ENCODE results near the gene CTNNA3.

CTNNA3 gene

DNA sequence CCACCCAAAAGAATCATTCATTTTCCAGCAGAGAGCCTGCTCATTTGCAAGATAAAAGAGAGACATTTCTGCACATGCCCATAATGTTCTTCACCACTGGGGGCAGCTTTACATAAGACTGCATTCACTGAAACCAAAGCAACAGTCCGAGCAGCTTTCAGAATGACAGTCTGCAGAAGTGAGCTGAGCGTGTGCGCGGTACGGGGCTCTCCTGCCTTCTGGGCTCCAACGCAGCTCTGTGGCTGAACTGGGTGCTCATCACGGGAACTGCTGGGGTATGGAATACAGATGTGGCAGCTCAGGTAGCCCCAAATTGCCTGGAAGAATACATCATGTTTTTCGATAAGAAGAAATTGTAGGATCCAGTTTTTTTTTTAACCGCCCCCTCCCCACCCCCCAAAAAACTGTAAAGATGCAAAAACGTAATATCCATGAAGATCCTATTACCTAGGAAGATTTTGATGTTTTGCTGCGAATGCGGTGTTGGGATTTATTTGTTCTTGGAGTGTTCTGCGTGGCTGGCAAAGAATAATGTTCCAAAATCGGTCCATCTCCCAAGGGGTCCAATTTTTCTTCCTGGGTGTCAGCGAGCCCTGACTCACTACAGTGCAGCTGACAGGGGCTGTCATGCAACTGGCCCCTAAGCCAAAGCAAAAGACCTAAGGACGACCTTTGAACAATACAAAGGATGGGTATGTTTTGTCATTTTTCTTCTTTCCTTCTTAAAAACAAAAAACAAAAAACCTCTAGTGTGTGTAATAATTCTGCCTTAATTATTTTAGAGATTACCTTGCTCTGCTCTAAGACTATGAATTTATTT is 769.9 kb downstream of the CTNNA3 start, which contains the start of gene LRRTM3:
LRRTM3 (plus strand) TSS at position 141 of the 820 bp plus-strand sequence.
- peak; percentile 37 for DNase-seq

DNA sequence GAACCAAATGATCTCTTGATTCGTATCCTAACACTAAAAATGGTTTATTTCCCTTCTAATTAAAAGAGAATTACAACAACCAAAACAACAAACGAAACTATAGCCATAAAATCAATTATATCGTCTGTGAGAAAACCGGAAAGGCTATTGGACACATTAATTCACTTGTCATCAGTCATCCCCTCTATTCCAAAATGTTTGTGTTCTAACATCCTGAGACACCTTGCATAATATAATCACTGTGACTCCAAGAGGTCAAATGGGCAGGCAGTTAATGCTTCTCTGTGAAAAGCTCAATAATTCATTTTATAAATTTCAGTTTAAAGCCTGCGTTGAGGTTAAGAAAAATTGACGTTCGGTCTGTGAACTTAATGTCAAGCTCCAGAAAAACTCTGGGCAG is 770.6 kb downstream of the CTNNA3 start:
- DNase-seq, result no peak

DNA sequence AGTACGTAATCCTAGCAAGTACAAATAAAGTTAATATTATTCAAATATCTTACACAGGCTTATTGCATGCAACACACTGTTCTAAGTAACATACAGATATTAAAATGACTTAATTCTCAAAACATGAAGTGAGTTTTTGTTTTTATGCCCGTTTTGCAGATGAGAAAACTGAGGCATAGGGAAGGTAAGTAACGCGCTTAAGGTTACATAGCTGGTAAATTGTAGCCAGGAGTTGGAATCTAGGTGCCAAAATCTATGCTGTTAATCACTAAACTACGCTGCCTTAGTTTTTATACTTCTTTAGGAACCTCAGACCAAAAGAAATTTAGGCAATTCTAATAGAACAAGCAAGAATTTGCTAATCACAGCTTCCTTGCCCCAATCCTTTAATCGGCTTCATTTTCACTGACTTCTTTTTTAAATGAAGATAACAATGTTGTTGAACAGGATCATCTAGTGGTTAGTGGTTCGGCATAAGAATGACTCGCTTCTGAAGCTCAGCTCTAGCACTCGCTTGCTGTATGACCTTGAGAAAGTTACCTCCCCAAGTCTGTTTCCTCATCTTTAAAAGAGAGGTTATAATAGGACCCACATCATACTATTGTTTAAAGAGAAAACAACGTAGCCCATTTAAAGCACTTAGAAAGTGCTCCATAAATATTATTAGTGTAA is 771.2 kb downstream of the CTNNA3 start:
- no peak for DNase-seq

DNA sequence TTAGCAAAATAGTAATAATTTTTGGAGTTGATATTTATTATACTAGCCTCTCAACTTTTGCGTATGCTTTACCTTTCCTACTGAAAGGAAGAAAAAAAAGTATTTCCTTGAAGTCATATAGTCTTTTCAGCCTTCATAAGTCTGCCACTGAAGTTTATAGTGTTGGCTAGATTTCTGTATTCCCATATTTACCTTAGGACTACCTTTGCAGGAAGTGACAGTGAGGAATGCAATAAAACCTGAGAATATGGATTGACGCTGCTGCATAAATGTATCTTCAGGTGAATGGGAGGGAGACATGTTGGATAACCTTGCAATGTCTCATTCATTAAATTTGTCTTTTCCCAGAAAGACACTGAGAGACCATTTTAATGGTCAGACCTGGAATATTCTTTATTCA is 776.7 kb downstream of the CTNNA3 start:
- DNase-seq, result no peak

DNA sequence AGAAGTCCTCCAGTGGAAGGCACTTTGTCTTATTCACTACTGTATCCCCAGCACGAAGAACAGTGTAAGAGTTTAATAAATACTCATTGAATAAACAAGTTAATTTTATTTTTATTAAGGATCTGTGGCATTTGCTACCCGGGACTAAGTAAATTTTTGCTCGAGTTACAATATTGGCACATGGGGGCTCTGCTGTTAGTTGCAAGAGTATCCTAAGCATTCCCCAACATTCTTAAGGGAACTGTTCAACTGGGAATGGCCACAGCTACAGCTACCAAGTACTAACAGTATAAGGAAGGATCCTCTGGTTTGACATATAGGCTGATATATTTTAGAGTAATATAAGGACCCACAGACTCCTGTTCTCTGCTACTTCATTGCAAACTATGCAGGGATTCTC is 778.9 kb downstream of the CTNNA3 start:
- DNase-seq, result no peak

DNA sequence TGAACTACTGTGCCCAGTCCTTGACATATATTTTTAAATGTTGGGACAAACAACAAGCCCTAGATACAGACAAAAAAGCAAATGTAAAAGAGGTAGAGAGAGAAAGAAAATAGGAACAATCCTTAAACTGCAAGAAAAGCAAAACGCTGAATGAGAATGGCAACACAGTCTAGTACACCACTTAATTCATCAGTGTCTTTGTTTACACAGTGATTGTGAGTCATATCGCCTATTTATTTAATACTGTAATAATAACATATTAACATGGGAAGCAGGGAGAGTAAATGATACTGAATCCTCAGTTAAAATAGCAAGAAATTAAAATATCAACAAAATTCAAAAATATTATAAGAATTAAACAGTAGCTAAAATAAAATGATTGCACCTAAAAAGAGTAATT is 780.0 kb downstream of the CTNNA3 start:
- no peak for DNase-seq

GRCh38 chr10:66910671-66911070 is 785.3 kb downstream of the CTNNA3 start:
- DNase-seq, result no peak

GRCh38 chr10:66892871-66893270 is 803.1 kb downstream of the CTNNA3 start:
- no peak for DNase-seq

DNA sequence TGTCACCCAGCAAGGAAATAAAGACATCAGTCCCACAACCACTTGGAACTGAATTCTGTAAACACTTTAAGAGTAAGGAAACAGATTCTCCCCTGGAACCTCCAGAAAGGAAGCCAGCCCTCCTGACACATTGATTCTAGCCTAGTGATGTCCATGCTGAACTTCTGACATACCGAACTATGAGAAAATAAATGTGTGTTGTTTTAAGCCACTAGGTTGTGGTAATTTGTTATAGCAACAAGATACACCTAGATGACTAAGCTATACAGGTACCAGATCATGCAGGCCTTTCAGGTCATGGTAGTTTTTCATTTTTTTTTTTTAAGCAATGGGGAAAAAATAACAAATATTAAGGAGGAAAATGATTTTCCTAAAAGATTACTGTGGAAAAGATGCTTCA is 807.8 kb downstream of the CTNNA3 start:
- no peak for DNase-seq

DNA sequence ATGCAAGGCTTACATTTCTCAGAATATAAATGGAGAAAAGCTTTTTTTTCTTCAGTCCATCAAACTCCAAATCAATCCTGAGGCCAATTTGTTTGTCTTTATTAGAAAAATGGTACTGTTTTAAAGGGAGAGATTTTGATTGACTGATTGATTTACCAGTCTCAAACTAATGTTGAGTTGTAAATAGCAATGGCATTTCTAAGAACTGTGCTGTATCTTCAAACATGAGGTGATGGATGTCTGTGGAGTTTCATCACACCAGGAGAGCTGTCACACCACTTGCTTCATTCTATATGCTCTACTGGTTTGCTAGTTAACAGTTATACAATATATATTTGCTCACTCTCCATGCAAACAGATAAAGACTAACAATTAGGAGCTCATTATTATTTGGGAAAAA is 809.1 kb downstream of the CTNNA3 start:
- no peak for DNase-seq

GRCh38 chr10:66882271-66882670 is 813.7 kb downstream of the CTNNA3 start:
- DNase-seq, result no peak

- DNase-seq, result no peak
Measured at GRCh38 chr10:66881814-66882213, 814.2 kb downstream of the CTNNA3 start.

GRCh38 chr10:66880826-66881225 is 815.2 kb downstream of the CTNNA3 start:
- DNase-seq, result no peak

DNA sequence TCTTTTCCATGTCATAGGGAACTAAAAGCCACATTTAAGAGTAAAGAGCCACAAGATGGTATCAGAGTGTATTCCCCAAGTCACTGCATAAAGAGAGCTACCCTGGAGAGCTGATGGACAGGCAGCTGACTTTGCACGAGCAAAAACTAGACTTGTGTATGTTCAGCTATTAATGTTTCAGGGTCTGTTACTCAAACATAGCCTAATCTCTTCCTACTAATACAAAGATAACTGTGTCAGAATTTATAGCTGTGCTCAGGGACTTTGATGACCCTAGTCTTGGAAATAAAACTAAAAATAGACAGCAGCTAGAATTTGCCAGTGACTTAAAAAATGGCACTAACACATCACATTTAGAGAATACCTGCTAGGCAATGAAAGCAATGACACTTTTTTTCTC is 815.7 kb downstream of the CTNNA3 start:
- no peak for DNase-seq

- DNase-seq, result no peak
Measured at GRCh38 chr10:66877361-66877760, 818.6 kb downstream of the CTNNA3 start.

- no peak for DNase-seq
Measured at GRCh38 chr10:66869635-66870034, 826.4 kb downstream of the CTNNA3 start.

- no peak for DNase-seq
Measured at GRCh38 chr10:66862687-66863258, 833.2 kb downstream of the CTNNA3 start.

DNA sequence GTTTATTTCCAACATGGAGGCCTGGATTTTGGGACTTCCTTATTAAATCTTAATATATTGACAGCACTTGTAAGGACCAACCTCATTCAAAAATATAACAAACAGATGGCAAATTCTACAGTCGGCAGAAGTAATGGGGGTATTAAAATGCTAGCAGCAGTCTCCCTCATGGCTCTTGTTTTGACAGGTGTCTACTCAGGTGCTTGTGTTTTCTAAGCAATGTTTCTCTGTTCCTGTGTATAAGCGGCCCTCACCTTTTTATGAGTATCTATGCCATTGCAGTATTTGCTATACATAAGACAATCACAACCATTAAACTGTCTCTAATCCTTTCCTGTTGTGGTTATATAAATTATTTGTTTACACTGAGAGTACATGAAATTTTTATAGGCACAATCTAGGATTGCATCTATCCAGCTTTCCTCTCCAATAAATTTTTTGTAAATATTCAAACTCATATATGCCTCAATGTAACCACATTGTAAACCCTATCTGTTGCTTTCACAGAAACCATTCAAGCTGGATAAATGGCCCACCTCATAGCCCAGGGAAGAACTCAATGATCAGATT is 835.5 kb downstream of the CTNNA3 start:
- DNase-seq, result no peak

- DNase-seq, result no peak
Measured at GRCh38 chr10:66852811-66853210, 843.2 kb downstream of the CTNNA3 start.

DNA sequence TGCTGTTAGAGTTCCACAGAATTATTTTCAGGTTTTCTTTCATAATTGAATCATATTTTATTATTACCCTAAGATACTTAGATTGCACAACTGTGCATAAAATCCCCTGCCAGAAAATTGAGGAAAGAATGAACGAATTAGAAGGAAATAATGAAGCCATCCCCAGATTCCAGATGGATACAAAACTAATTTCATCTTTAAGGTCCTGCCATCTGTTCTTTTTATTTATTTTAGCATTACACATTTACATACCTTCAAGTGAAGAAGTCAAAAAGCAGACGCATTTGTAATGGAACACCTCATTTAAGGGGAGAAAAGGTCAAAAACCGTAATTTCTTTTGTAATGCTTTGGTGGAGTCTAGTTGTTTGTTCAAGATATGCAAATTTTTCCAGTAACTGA is 847.1 kb downstream of the CTNNA3 start:
- no peak for DNase-seq

DNA sequence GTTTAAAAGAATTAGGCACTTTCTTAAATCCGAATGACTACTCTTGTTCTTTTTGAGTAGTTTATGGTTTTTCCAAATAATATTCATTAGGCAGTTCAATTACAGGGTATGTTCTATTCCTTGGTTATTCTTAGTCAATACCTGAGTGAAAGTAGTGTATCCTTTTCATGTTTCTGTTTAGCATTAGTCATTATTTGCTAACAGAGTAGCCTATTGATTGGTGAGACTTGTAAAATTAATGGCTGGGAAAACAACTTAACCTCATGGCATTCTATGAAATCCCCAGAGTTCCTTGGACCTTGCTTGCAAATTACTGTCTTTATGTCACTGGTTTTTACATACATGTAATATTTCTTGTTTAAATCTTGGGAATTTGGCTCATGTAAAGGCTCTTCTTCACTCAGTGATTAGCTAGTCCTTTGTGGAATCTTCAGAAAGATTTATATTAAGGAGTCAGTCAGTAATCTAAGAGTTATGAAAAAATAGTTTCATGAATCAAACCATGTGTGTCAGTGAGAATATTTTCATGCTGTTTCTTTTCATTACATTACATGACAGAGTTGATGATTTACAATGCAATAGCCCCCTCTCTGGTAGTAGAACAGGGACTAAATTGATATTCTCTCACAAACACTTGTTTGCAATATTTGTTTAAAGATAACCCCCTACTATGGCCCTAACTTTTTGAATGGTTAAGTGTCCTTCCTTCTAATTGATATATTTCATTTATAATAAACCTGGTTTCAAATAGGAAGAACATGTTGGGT is 851.6 kb downstream of the CTNNA3 start:
- no peak for DNase-seq

GRCh38 chr10:66843396-66843795 is 852.6 kb downstream of the CTNNA3 start:
- DNase-seq, result no peak

DNA sequence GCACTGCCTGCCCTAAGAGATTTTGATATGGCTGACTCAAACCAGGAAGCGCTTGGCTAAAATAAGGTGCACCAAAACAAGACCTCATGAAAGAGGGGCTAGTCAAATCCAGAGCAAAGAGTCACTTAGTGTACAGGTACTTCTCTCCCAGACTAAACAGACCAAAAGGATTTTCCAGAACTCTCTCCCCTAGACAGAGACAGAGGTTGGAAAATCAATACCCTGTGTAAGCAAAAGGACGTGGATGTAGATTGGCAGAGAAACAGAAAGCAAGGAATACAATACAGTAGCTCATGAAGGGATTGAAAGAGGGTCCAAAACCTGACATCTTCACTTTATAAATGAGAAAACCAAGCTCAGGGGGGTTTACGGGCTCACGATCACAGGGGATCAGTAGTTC is 853.1 kb downstream of the CTNNA3 start:
- DNase-seq, result no peak

Data from NCI-H1048 (cell line).